Muscle of arm (tissue), 12 donors: ENCODE measurements around the gene EIF4E3. TPM values are rescaled to one million over a fixed set of nuclear protein-coding genes. Genes with fewer than 3 reads are reported as not detected.

Experiments used
- DNase-seq: peaks from one replicate; pipeline ENCODE4 v3.0.0-alpha.2; 2013
- polyA plus RNA-seq, 12 donors: library from polyadenylated mRNA; unstranded; fragments of 120-200 nt; gene quantifications; one replicate each; pipeline ENCODE4 v1.2.1, GENCODE V29; 2013; ENCODE audit not compliant: insufficient read length in 12 of 12

Gene EIF4E3
- polyA plus RNA-seq, 12 donors, result 8.7 to 13.1 (median 10.5) TPM; not detected in 1

DNA sequence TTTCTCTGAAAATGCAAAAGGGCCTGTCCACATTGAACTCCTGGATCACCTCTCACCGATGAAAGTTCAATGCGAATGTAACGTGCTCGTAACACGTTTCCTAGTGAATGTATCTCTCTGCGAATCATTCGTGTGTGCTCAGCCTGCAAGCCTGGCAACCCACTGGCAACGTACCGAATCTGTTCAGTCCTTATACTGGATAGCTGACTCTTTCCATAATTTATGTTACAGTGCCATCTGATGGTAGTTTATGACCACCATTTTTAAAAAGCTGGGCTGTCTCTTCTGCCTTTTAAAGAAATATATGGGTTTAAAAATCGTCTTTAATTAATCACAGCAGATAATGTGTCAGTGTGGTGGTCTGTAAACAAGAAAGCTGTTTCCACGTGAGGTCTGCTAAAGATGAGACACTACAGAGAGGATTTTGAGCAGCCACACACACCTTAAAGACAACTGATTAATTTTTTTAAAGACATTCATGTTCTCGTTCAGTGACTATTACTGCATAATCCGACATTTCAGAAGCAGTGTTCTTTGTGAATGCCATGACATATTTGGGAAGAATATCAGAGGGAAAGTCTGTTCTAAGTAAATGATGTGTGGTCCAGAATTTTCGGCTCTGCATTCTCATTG lies 72.3 kb downstream of the EIF4E3 start:
- peak; percentile 61 for DNase-seq

DNA sequence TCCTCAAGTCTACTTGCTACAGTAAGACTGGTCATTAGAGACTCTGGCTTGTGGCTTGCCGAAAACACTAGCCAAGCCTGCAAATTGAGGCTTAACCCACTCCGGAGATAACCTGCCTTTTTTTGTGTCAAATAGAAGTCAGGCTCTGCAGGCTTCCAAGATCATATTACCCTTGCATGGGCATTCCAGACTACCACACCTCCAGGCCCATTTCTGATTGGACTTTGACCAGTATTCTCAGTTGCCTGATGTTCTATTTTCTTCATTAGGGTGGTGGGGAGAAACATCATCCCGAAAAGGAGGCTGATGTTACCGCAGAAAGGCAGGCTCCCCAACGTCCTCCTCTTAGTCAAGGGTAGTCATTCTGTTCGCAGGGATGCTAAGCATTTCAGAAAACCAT lies 73.6 kb downstream of the EIF4E3 start:
- DNase-seq, result no peak

DNA sequence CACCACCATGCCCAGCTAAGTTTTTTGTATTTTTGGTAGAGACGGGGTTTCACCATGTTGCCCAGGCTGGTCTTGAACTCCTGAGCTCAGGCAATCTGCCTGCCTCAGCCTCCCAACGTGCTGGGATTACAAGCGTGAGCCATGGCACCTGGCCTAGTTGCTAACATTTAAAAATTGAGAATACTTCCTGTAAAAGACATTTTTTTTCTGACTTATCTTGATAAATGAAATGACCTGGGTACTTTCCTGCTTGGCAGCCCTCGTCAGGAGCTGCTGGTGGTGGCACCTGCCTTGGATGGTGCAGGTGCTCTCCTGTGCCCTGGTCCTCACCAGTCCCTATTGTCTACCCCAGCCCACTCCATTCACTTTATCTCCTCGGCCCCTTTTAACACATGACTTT lies 74.8 kb downstream of the EIF4E3 start:
- no peak for DNase-seq

DNA sequence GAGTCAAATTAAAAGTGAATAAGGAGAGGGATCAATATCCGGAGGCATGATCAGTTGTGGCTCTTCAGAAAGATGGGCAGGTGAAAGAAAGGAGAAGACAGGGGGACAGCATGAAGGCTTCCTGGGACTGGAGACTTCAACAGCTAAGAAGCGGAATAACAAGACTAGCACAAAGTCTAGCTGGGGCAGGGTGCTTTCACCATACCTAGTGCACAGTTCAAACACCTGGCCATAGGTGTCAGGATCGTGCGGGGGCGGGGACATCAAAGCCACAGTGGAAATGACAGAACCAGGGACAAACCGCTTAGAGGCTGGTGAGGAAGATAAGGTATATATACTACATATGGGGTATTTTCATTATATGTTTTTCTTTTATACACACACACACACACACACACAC lies 75.4 kb downstream of the EIF4E3 start:
- DNase-seq, result no peak

DNA sequence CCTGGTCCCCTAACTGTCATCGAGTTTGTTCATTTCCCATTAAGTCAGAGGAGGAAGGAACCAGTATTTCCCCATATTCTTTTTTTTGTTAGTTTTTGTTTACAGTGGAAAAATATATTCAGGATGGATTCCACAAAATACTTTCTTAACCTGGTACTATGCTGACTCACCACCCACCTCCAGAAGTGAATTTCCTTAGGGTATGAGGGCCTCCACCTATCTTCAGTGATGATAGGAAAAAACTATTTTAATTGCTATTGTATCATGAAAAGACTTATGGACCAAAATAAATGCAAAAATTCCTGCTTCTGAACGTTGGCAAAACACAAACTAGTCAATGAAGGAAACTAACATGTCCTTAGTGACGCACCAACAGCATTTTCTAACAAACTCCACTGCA lies 77.5 kb downstream of the EIF4E3 start:
- no peak for DNase-seq

DNA sequence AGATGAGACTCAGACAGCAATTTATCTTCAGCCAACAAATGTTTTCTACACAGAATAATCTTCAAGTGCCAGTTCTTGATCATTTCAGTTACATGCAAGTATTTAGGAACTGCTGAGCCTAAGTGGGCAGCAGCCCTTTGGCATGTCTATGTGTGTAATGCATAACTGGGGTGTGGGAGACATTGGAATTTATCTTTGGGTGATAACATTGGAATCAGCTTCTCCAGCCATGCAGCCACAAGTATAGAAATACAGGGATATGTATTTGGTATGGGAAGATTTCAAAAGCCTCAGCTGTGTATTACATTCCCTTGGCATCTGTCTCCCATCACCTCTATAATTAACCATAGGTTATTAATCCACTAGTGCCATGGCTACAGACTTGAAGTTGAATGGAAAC lies 78.2 kb downstream of the EIF4E3 start:
- DNase-seq, result no peak

DNA sequence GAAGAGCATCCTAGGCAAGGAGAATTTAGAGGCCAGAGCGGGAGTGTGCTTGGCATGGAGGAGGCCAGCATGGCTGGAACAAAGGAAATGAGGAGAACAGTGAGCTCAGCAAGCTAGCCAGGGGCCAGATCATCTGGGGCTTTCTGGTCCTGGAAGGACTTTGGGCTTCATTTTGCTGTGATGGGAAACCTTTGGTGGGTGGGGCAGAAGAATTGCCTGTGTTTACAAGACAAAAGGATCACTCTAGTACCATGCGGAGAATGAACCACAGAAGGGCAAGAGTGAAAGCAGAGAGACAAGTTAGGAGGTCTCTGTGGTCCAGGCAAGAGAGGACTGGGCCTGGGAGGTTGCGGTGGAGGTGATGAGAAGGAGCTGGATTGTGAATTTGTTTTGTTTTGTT lies 80.1 kb downstream of the EIF4E3 start:
- DNase-seq, result no peak

DNA sequence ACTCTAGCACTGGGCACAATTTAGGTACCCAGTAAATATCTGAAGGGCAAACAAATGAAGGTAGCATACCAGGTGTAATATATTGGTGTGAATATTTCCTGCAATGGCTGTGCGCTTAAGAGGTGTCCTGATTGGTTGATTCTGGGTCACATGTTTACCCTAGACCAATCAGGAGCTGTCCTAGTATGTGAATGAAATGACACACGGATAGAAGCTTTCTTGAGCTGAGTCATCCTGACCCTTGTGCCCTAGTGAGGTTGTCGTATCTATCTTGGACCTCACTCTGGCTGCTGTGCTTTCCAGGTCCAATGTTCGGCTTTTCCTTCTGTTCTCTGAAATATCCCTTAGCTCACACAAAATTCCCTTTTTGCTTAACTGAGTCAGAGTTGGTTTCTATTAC lies 83.5 kb downstream of the EIF4E3 start:
- DNase-seq, result no peak

DNA sequence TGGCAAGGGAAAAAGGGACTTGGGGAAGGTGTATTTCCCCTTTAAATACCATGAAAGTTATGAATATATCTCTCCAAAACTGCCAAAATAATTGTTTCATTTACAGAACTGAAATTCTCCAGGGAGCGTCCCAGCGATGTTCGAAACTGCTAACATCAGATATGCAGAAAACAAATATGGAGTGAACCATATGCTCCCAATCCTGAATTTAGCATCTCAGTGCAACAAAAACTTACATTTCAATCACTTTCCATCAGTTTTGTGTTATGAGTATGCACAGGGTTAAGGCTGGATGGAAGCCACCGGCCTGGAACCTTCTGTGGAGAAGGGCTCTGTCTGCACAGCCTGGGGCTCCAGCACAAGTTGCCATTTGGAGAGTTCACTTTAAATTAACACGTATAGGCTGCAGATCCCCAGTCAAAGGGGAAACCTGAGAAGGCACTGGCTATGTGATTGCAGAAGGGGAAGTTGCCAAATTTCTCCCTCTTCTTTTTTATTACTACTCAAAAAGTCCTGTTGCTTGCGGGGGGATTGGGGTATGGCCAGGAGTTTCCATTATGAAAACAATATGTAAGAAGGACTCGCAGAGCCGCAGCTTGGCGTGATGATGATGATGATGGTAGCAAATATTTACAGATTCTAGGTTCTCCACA lies 84.7 kb downstream of the EIF4E3 start:
- no peak for DNase-seq

DNA sequence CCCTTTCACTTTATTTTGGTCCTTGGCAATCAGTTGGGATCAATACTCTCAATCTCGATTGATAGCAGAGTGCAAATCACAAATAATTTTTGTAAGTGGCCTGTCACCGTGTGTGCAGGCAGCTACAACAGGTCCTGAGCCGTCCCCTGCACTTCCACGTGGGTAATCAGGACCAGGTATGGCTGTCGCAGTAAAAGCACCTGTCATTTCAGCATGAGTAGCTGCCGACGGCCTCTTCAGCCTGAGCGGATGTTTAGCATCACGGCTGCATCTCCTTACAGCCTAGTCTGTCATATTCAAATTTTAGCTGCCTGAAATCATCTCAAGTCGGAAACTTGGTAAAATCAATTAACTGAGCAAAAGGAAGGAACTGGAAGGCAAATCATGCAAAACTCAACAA lies 88.7 kb downstream of the EIF4E3 start:
- DNase-seq, result no peak

DNA sequence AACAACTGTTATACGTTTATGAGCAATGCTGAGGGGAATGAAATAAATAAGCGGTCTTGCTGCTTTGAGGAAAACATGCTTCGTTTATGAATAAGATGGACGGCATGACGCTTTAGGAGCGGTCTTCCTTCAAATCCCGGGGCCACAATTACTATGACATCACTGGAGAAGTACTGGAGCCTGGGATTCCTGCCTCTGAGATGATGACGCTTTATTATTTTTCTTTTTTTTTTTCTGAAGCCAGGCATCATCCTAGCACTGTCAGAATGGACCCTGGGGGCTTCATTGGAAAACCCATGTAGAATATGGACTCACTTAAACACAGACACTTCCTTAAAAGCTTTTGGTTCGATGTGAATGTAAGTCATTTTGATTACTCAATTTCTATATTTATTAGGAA lies 89.2 kb downstream of the EIF4E3 start:
- no peak for DNase-seq

DNA sequence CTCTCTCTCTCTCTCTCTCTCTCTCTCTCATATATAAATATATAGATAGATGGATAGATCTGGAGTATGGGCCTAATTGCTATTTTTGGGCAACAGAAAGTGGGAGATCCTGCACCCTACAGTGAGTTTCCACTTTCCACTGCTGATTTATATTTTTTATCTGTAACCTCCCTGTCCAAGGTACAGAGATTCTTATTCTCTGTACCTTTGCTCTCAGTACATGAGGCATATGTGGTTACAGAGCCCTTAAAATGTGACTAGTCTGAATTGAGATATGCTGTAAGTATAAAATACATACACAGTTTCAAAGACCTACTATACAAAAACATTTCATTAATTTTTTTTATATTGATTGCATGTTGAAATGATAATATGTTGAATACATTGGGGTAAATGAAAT lies 90.5 kb downstream of the EIF4E3 start:
- no peak for DNase-seq

DNA sequence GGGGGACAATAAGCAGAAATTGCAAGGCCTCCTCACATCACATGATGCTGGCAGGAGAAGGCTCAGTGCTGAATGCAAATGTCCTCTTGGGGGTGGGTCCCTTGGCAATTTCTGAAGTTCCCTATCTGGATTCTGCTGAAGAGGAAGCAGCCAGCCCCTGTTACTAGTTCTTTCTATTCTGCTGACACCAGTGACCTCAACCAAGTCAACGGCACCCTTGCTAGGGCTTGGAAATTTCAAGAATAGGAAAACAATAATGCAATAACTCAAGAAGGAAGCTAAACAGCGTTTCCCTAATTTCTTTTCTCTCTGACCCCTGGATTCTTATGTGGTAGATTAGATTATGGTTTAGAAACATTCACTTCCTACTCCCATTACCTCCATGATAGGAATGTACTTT lies 95.5 kb downstream of the EIF4E3 start:
- no peak for DNase-seq

DNA sequence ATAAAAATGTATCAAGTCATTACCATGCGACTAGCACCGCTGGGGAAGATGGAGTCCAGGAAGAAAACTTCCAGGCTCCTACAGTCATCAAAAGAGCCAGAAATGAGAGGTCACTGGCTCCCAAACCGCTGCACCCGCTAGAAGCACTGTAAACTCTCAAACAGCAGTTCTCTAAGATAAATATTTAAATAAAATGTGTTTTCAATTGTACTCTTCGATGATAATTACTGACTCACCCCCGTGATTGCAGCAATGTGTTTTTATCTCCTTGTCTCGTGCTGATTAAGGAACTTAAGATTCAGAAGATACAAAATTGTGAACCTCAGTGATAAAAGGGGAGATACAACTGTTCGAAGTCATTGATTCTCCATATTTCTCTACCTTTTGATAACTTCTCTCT lies 95.9 kb downstream of the EIF4E3 start:
- peak; percentile 15 for DNase-seq

DNA sequence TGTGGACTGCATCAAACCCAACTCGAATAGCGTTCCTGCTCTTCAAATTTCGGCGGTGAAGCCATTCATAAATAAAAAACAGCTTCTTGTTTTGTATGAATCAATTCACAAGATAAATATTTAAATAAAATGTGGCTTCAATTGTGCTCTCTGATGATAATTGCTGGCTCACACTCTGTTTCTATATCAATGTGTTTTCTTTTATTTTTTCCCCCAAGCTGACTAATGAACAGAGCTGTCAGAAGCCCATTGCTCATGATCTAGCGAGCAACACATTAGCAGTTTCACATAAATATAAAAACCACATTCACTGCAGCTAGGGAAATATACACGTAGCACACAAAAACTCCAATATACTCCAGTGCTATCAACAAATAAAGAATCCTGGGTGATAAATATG lies 96.7 kb downstream of the EIF4E3 start:
- DNase-seq, result no peak

DNA sequence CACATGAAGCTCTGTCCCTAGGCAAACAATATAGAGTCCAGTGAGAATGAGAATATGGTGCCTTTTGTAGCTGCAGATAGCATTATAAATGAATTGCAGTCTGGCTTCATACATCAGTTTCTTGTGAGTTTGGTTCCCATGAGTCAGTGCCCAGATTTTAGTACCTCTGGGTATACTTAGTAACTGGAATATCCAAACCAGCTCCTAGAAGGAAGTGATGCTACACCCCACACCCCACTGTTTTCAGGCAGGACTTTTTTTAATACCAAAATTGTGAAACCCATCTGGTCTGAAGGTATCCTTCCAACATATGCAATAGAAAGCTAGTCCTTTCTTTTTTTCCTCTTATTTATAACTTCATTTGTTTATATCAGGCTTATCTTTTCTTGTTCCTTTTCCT lies 99.5 kb downstream of the EIF4E3 start:
- no peak for DNase-seq

Other genes starting within 250 kb of the EIF4E3 start
- gene FOXP1, start 141.7 kb downstream of the EIF4E3 start, polyA plus RNA-seq, result 100 to 1,000 TPM in 1 of 12 donors, 10 to 100 TPM in 11; 17.7 to 192 (median 22.0) TPM
- 1 to 10 TPM in 11 of 12 donors, not detected in 1; 2.7 to 8.6 (median 3.8) TPM for gene GPR27, start 28.5 kb upstream of the EIF4E3 start, polyA plus RNA-seq
- 1 to 10 TPM in 2 of 12 donors, under 1 TPM in 8, not detected in 2; 0.12 to 2.0 (median 0.57) TPM for gene PROK2, start 59.7 kb upstream of the EIF4E3 start, polyA plus RNA-seq